SK-N-SH treated with all-trans-retinoic acid at 6 μM for 48 hours (cell line): ENCODE measurements around the gene KIFC3.

ENCODE experiments used
- ATAC-seq: fragments of 200-7000 bp; cut with Tn5 transposase; 3 replicates; pipeline ENCODE4 v1.9.1; 2020; ENCODE audit warnings: mild to moderate bottlenecking, moderate library complexity
- ARNTL ChIP-seq: fragments of 450-650 bp; formaldehyde crosslinking; IDR thresholded peaks from 2 replicates; pipeline ENCODE4 v1.5.0; 2020; ENCODE audit warnings: low read depth, mild to moderate bottlenecking, moderate library complexity, borderline replicate concordance
- BACH2 ChIP-seq: fragments of 250-450 bp; sonication (Bioruptor Pico); IDR thresholded peaks from 2 replicates; pipeline ENCODE4 v1.9.0; 2021; ENCODE audit warnings: mild to moderate bottlenecking, borderline replicate concordance
- CREB5 ChIP-seq: fragments of 250-450 bp; sonication (Bioruptor Pico); IDR thresholded peaks from 2 replicates; pipeline ENCODE4 v1.5.1; 2020; ENCODE audit warnings: low read depth, mild to moderate bottlenecking, moderate library complexity
- CSDC2 ChIP-seq: fragments of 250-450 bp; sonication (Bioruptor Pico); IDR thresholded peaks from 2 replicates; pipeline ENCODE4 v1.5.0; 2020; ENCODE audit warnings: mild to moderate bottlenecking, moderate library complexity
- CSRNP3 ChIP-seq: fragments of 250-450 bp; sonication (Bioruptor Pico); IDR thresholded peaks from 2 replicates; pipeline ENCODE4 v1.5.1; 2021; ENCODE audit warnings: mild to moderate bottlenecking, moderate library complexity
- ESRRG ChIP-seq: fragments of 250-450 bp; sonication (Bioruptor Pico); IDR thresholded peaks from 2 replicates; pipeline ENCODE4 v1.6.1; 2021; ENCODE audit warnings: mild to moderate bottlenecking
- GLIS3 ChIP-seq: fragments of 250-450 bp; sonication (Bioruptor Pico); IDR thresholded peaks from 2 replicates; pipeline ENCODE4 v1.5.0; 2020; ENCODE audit warnings: mild to moderate bottlenecking, moderate library complexity
- ISL1 ChIP-seq: fragments of 250-450 bp; sonication (Bioruptor Pico); IDR thresholded peaks from 2 replicates; pipeline ENCODE4 v2.1.2; 2022; ENCODE audit warnings: mild to moderate bottlenecking, moderate library complexity
- OSR1 ChIP-seq: fragments of 250-450 bp; sonication (Bioruptor Pico); IDR thresholded peaks from 2 replicates; pipeline ENCODE4 v1.8.0; 2022; ENCODE audit warnings: moderate library complexity, mild to moderate bottlenecking, inconsistent platforms
- PATZ1 ChIP-seq: fragments of 250-450 bp; sonication (Bioruptor Pico); IDR thresholded peaks from 2 replicates; pipeline ENCODE4 v1.8.0; 2020; ENCODE audit warnings: mild to moderate bottlenecking, moderate library complexity, borderline replicate concordance
- POU6F1 ChIP-seq: fragments of 250-450 bp; sonication (Bioruptor Pico); IDR thresholded peaks from 2 replicates; pipeline ENCODE4 v1.8.0; 2021; ENCODE audit warnings: low read depth, mild to moderate bottlenecking, moderate library complexity, borderline replicate concordance
- RARB ChIP-seq: fragments of 250-450 bp; sonication (Bioruptor Pico); IDR thresholded peaks from 2 replicates; pipeline ENCODE4 v1.8.0; 2021; ENCODE audit warnings: mild to moderate bottlenecking, moderate library complexity
- TCF4 ChIP-seq: fragments of 250-450 bp; sonication (Bioruptor Pico); IDR thresholded peaks from 2 replicates; pipeline ENCODE4 v1.8.0; 2021; ENCODE audit warnings: mild to moderate bottlenecking, moderate library complexity, borderline replicate concordance
- TSHZ2 ChIP-seq: fragments of 250-450 bp; sonication (Bioruptor Pico); IDR thresholded peaks from 2 replicates; pipeline ENCODE4 v1.5.0; 2020; ENCODE audit warnings: mild to moderate bottlenecking, moderate library complexity
- ZFP30 ChIP-seq: fragments of 450-650 bp; formaldehyde crosslinking; IDR thresholded peaks from 2 replicates; pipeline ENCODE4 v1.5.0; 2022; ENCODE audit warnings: mild to moderate bottlenecking, moderate library complexity
- ZNF565 ChIP-seq: fragments of 450-650 bp; formaldehyde crosslinking; conservative IDR thresholded peaks from 2 replicates; pipeline ENCODE4 v1.5.0; 2020; ENCODE audit warnings: low read depth, mild to moderate bottlenecking, moderate library complexity
- ZNF70 ChIP-seq: fragments of 450-650 bp; formaldehyde crosslinking; IDR thresholded peaks from 2 replicates; pipeline ENCODE4 v1.5.0; 2020; ENCODE audit warnings: mild to moderate bottlenecking, moderate library complexity
- ZNF8 ChIP-seq: fragments of 450-650 bp; formaldehyde crosslinking; IDR thresholded peaks from 2 replicates; pipeline ENCODE4 v1.5.0; 2020; ENCODE audit warnings: mild to moderate bottlenecking, moderate library complexity

KIFC3 gene

GRCh38 chr16:57773655-57774295 is 28.5 kb downstream of the KIFC3 start:
- peak; percentile 34; the same call in 1 of the 3 replicates for ATAC-seq

GRCh38 chr16:57773019-57773418 is 29.3 kb downstream of the KIFC3 start:
- no peak for ATAC-seq
- TF ChIP-seq POU6F1 (CRISPR knock-in tag) (no peak), CSDC2 (CRISPR knock-in tag) (no peak), ZFP30 (no peak), GLIS3 (no peak), OSR1 (no peak), BACH2 (CRISPR knock-in tag) (no peak), TCF4 (CRISPR knock-in tag) (no peak), ARNTL (CRISPR knock-in tag) (no peak)

More at GRCh38 chr16:57773655-57774295, 28.5 kb downstream of the KIFC3 start:
- TF ChIP-seq CSRNP3 (CRISPR knock-in tag) = no peak
- no peak for TF ChIP-seq BACH2 (CRISPR knock-in tag)
- no peak for TF ChIP-seq CSDC2 (CRISPR knock-in tag)
- TF ChIP-seq ZNF8 (CRISPR knock-in tag) = no peak
- no peak for TF ChIP-seq ARNTL (CRISPR knock-in tag)
- TF ChIP-seq CREB5 = no peak
- no peak for TF ChIP-seq PATZ1 (CRISPR knock-in tag)
- no peak for TF ChIP-seq ISL1 (CRISPR knock-in tag)
- TF ChIP-seq ZFP30 = no peak
- no peak for TF ChIP-seq OSR1
- no peak for TF ChIP-seq ESRRG (CRISPR knock-in tag)
- no peak for TF ChIP-seq GLIS3
- no peak for TF ChIP-seq POU6F1 (CRISPR knock-in tag)
- TF ChIP-seq TSHZ2 (CRISPR knock-in tag) = no peak
- no peak for TF ChIP-seq ZNF70
- TF ChIP-seq ZNF565 (CRISPR knock-in tag) = no peak
- no peak for TF ChIP-seq TCF4 (CRISPR knock-in tag)
- TF ChIP-seq RARB = no peak
- TF ChIP-seq, all 23 proteins: peak for 0
